ENCODE results near the gene MRPL39. TPM values are rescaled to one million over a fixed set of nuclear protein-coding genes. Genes with fewer than 3 reads are reported as not detected.
A peak's percentile ranks its signal among the peaks of the same experiment; 100 is the strongest.

Gene MRPL39
- polyA plus RNA-seq, 2 of the 4 experiments (the other 2 are of a cell fraction), result 36.8 to 43.7 TPM

GRCh38 chr21:25572861-25573310 lies 34.4 kb downstream of the MRPL39 start:
- no peak overlapping the region for H3K27ac ChIP-seq
- no peak overlapping the region for H3K4me2 ChIP-seq
- no peak for TF ChIP-seq EP300 (IDR thresholded peaks at IDR 0.05)
- TF ChIP-seq CTCF (IDR thresholded peaks at IDR 0.05), result no peak
- no peak for TF ChIP-seq EHF (CRISPR knock-in tag; IDR thresholded peaks at IDR 0.05)
- TF ChIP-seq KDM5A (IDR thresholded peaks at IDR 0.05), result no peak
- ChIA-PET POLR2A (interaction anchor here (0.6 kb wide), 1 partner anchor 77 kb away, joined by 5 read pairs; no protein-coding TSS in a partner anchor), CTCF (no interaction called here)
- ATAC-seq, result no peak
- H3K4me3 ChIP-seq, result no peak overlapping the region
- FAIRE-seq, result no peak
- H3K9me3 ChIP-seq, result no peaks in the 10 kb centered on the region
- WGBS (ENCODE audit: missing lambda C conversion rate), result 81% methylated on average over 3 of the region's 3 CpGs
- no peak for DNase-seq (ENCODE audit: low read depth in 1 of 2, low spot score in 1 of 2)
- peaks cover 12% of the 10 kb centered on the region for H3K4me1 ChIP-seq

- Histone ChIP-seq H3K9me3 (no peaks in the 10 kb centered on the region), H3K4me3 (no peak overlapping the region), H3K27ac (no peak overlapping the region), H3K4me1 (peaks cover 12% of the 10 kb centered on the region), H3K4me2 (no peak overlapping the region)
- ATAC-seq (no peak), FAIRE-seq (no peak), DNase-seq (ENCODE audit: low read depth in 1 of 2, low spot score in 1 of 2) (no peak)
- ChIA-PET CTCF (no interaction called here), POLR2A (no interaction called here)
- TF ChIP-seq ZSCAN20 (CRISPR knock-in tag; IDR thresholded peaks at IDR 0.05), result no peak
- TF ChIP-seq ZNF302 (CRISPR knock-in tag; IDR thresholded peaks at IDR 0.05), result no peak
- no peak for TF ChIP-seq E2F6 (IDR thresholded peaks at IDR 0.05; ENCODE audit: borderline replicate concordance, low read depth)
- TF ChIP-seq FOSB (CRISPR knock-in tag; IDR thresholded peaks at IDR 0.05), result no peak
- no peak for TF ChIP-seq CHD2 (IDR thresholded peaks at IDR 0.05; ENCODE audit: low read length, partially characterized antibody)
- no peak for TF ChIP-seq EHMT2 (IDR thresholded peaks at IDR 0.05; ENCODE audit: low read depth)
- TF ChIP-seq TFCP2L1 (CRISPR knock-in tag; IDR thresholded peaks at IDR 0.05), result no peak
- no peak for TF ChIP-seq USF2 (IDR thresholded peaks at IDR 0.05)
- TF ChIP-seq SMC3 (IDR thresholded peaks at IDR 0.05), result no peak
- no peak for TF ChIP-seq BCL3 (IDR thresholded peaks at IDR 0.05)
- TF ChIP-seq ELK1 (IDR thresholded peaks at IDR 0.05; ENCODE audit: low read depth, low read length), result no peak
- no peak for TF ChIP-seq ESRRA (IDR thresholded peaks at IDR 0.05; ENCODE audit: borderline replicate concordance, low read length)
- no peak for TF ChIP-seq FOXS1 (CRISPR knock-in tag; IDR thresholded peaks at IDR 0.05)
- WGBS (ENCODE audit: missing lambda C conversion rate), result 89% methylated on average over 1 of the region's 1 CpG
Measured at GRCh38 chr21:25571726-25572121, 35.6 kb downstream of the MRPL39 start.

GRCh38 chr21:25569711-25570110 lies 37.6 kb downstream of the MRPL39 start:
- FAIRE-seq (no peak), DNase-seq (ENCODE audit: low read depth in 1 of 2, low spot score in 1 of 2) (no peak), ATAC-seq (no peak)
- Histone ChIP-seq H3K9me3 (no peaks in the 10 kb centered on the region), H3K4me2 (no peak overlapping the region), H3K27ac (no peak overlapping the region), H3K4me1 (peaks cover 12% of the 10 kb centered on the region), H3K4me3 (no peak overlapping the region)
- WGBS (ENCODE audit: missing lambda C conversion rate), result 83% methylated on average over 4 of the region's 4 CpGs
- CTCF ChIA-PET, result no interaction called here
- POLR2A ChIA-PET, result no interaction called here
- no peak for TF ChIP-seq USF2 (IDR thresholded peaks at IDR 0.05)
- no peak for TF ChIP-seq REST (IDR thresholded peaks at IDR 0.05)
- no peak for TF ChIP-seq MAZ (IDR thresholded peaks at IDR 0.05; ENCODE audit: borderline replicate concordance, low read depth, low read length)
- no peak for TF ChIP-seq HEYL (CRISPR knock-in tag; IDR thresholded peaks at IDR 0.05)
- TF ChIP-seq MAFK (IDR thresholded peaks at IDR 0.05; ENCODE audit: partially characterized antibody), result peak; percentile 64
- no peak for TF ChIP-seq PHF8 (IDR thresholded peaks at IDR 0.05; ENCODE audit: borderline replicate concordance, low read depth)
- TF ChIP-seq CHD4 (IDR thresholded peaks at IDR 0.05; ENCODE audit: borderline replicate concordance), result no peak
- no peak for TF ChIP-seq ZFP36 (IDR thresholded peaks at IDR 0.05; ENCODE audit: borderline replicate concordance, partially characterized antibody)
